Muscle of leg (tissue), 11 donors: ENCODE results near the gene ABCA7. TPM values are rescaled to one million over a fixed set of nuclear protein-coding genes. Genes with fewer than 3 reads are reported as not detected.

Experiments used
- DNase-seq: peaks from one replicate; pipeline ENCODE4 v3.0.0; 2013
- H3K27ac ChIP-seq: one replicate; pipeline ENCODE4 v1.5.1; 2013; ENCODE audit warnings: mild to moderate bottlenecking, low read length, control low read depth
- H3K27me3 ChIP-seq: one replicate; pipeline ENCODE4 v1.6.1; 2013; ENCODE audit warnings: low read length; ENCODE audit not compliant: control insufficient read depth, insufficient read depth
- H3K36me3 ChIP-seq: one replicate; pipeline ENCODE4 v1.6.1; 2013; ENCODE audit warnings: low read length; ENCODE audit not compliant: control insufficient read depth, insufficient read depth
- H3K4me1 ChIP-seq: one replicate; pipeline ENCODE4 v1.6.1; 2013; ENCODE audit warnings: low read length; ENCODE audit not compliant: control insufficient read depth, insufficient read depth
- H3K4me3 ChIP-seq: one replicate; pipeline ENCODE4 v1.5.1; 2013; ENCODE audit warnings: low read length, control low read depth
- H3K9me3 ChIP-seq: replicated peaks from 2 replicates; pipeline ENCODE4 v1.6.1; 2013; ENCODE audit warnings: low read depth, low read length; ENCODE audit not compliant: control insufficient read depth
- WGBS: methylation state at CpG from one replicate; pipeline ENCODE4 v1.1.5; 2013; ENCODE audit warnings: missing lambda C conversion rate; ENCODE audit not compliant: insufficient coverage; 5-methylcytosine and 5-hydroxymethylcytosine counted together
- polyA plus RNA-seq, 8 donors: library from polyadenylated mRNA; unstranded; fragments of 120-200 nt; gene quantifications; one replicate each; pipeline versions ENCODE4 v1.2.1 to v1.2.3, GENCODE V29; 2013; ENCODE audit warnings: inconsistent platforms in 1 of 8, low replicate concordance in 1 of 8; ENCODE audit not compliant: insufficient read length in 8 of 8, insufficient read depth in 1 of 8
- total RNA-seq: library from RNA; stranded (reverse); fragments of 120-200 nt; gene quantifications from one replicate; pipeline ENCODE4 v1.2.4, GENCODE V29; 2013

The ABCA7 gene
- total and polyA plus RNA-seq, 9 donors, result 7.9 to 23.0 (median 12.6) TPM

DNA sequence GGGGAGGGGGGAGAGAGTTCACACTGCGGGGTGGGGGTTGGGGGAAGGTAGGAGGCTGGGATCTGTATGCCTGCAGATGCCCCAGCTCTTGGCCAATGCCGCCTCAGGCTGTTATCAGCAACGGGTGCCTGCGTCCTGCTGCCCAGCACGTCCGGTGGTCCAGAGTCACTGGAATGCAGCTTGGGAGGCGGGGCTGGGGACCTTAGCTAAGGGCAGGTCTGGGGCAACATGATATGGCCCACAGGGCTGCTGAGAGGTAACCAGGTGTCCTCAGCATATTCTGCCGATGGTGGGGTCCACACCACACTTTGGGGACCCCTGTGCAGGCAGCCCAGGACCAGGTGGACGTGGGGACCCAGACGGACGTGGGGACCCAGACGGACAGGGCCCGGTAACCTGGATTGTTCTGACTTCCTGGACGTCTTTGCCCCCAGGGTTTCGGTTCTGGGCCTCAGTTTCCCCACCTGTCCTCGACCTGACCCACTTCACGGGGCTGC is 26.4 kb downstream of the ABCA7 start:
- Histone ChIP-seq H3K27me3 (peaks cover 77% of the 10 kb centered on the region), H3K36me3 (no peaks in the 10 kb centered on the region), H3K4me1 (peaks cover 38% of the 10 kb centered on the region), H3K4me3 (no peak overlapping the region), H3K27ac (no peak overlapping the region), H3K9me3 (no peaks in the 10 kb centered on the region)
- WGBS, result 40% methylated on average over 12 of the region's 17 CpGs
- DNase-seq, result no peak

DNA sequence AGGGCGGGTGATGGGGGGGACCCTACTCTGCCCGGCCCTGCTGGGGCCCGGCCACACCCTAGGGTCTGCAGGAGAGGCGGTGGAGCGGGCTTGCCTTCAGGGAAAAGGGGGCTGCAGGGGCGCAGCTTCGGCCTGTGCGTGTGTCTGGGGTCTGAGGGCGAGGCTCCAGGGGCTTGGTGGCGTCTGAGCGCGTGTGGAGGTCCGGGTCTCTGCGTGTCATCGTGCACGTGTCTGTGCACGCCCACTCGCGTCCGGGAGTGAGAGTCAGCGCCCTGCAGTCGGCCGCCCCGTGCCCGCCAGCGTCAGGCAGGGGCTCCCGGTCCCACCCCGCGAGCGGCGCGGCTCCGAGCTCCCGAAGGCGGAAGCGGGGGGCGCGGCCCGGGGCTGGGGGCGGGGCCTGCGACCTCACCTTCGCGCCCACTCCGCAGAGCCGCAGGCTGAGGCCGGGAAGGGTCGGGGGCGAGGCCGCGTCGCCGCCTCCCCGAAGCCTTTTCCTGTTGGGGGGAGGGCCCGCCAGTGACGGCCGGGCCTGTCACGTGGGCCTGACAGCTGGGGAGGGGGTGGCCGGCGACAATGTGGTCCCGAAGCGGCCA is 26.9 kb downstream of the ABCA7 start, which contains the start of gene ARHGAP45:
ARHGAP45 (plus strand) TSS at position 420 of the 593 bp plus-strand sequence. CDS start 239 bp downstream, outside the sequence.
- H3K9me3 ChIP-seq, result no peaks in the 10 kb centered on the region
- peaks cover 81% of the 10 kb centered on the region for H3K27me3 ChIP-seq
- H3K27ac ChIP-seq, result no peak within 1 kb of the TSS
- no peaks in the 10 kb centered on the region for H3K36me3 ChIP-seq
- WGBS, result 3% methylated on average over 59 of the region's 61 CpGs
- H3K4me1 ChIP-seq, result peaks cover 42% of the 10 kb centered on the region
- DNase-seq, result peak; percentile 39
- H3K4me3 ChIP-seq, result peak within 1 kb of the TSS; percentile 35

DNA sequence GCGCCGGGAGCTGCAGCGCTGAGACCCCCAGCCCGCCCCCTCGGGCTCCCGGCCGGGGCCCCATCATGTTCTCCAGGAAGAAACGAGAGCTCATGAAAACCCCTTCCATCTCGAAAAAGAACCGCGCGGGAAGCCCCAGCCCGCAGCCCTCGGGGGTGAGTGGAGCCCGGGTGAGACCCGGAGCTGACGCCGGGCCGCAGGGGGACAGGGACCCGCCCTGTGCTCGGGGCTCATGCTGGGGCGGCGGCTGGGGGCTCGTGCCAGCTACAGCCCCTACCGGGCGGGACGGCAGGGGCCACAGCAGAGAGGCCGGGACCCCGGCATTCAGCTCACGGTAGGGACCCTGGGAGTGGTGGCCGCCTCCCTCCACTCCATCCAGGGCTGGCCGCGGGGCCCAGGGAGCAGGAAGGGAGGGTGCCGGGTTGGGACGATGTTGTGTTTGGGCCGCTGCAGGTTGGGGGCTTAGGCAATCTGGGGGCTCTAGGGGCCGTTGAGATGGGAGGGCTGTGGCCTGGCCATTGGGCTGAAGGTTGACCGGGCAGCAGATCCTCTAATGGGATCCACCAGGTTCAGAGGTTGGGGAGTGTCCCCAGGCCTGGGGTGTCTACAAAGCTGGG is 27.5 kb downstream of the ABCA7 start:
- Histone ChIP-seq H3K9me3 (no peaks in the 10 kb centered on the region), H3K36me3 (no peaks in the 10 kb centered on the region), H3K27me3 (peaks cover 87% of the 10 kb centered on the region), H3K4me3 (peak overlapping the region; percentile 35), H3K4me1 (peaks cover 43% of the 10 kb centered on the region), H3K27ac (no peak overlapping the region)
- no peak for DNase-seq
- WGBS, result 3% methylated on average over 29 of the region's 38 CpGs

DNA sequence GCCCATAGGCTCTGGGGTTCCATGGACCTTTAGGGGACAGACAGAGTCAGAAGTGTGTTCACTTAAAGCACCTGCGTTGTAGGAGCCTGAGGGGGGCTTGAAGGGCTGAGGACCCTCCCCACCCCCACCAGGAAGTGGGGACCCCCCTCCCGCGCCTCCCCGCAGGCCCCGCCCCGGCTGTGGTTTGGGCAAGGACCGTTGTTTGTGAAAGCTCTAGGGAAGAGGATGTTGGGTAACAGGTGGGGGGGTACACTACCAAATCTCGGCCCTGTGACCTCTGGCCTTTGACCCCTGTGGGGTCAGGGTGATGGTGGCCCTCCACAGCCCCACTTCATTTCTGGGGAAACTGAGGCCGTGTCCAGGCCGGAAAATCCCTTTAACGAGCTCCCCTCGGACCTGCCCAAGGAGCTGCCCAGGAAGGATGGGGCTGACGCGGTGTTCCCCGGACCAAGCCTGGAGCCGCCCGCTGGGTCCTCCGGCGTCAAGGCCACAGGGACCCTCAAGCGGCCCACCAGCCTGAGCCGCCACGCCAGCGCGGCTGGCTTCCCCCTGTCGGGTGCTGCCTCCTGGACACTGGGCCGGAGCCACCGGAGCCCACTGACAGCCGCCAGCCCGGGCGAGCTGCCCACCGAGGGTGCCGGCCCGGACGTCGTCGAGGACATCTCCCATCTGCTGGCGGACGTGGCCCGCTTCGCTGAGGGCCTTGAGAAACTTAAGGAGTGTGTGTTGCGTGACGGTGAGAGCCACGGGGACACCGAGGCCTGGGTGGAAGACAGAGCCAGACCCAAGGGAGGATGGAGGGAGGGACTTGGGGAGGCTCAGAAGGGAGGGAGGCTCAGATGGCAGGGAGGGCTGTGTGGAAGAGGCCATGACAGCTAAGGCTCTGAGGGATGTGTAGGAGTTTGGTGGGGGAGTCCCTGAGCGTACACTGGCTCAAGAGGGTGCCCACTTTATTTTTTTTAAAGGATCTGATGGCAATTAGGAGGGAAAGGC is 28.4 kb downstream of the ABCA7 start:
- Histone ChIP-seq H3K4me3 (peak overlapping the region; percentile 35), H3K27ac (no peak overlapping the region), H3K27me3 (peaks cover 96% of the 10 kb centered on the region), H3K9me3 (no peaks in the 10 kb centered on the region), H3K36me3 (no peaks in the 10 kb centered on the region), H3K4me1 (peaks cover 43% of the 10 kb centered on the region)
- no peak for DNase-seq
- WGBS, result 80% methylated on average over 36 of the region's 45 CpGs

DNA sequence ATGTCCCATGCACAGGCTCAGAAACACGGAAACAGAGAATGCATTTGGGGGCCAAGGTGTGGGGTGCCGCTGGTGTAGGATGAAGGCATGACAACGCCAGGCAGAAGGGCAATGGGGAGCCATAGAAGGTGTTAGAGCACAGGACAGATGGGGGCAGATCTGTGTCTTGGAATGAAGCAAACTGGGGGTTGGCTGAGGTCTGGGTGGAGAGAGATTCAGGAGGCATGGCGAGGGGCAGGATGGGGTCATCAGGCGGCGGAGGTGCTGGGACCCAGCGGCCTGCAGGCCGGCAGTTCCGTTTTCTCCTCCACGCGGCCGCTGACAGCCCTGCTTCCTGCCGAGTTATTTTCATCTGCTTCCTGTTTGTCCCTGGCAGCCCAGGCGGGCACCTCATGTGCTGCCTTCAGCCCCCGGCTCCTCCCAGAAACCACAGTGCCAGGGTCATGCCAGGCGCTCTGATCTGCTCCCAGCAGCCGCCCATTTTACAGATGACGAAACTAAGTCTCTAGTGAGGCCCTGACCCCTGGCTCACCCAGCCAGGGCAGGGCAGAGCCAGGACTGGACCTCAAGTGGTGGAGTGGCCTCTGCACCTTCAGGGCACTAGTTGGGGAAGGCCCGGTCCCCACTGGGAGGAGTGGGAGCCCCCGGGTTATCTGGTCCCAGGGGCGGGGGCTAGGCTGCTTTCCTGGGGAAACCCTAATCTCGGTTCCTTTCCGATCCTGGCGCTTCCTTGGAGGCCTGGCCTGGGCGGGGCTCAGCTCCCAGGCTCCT is 29.3 kb downstream of the ABCA7 start:
- no peak overlapping the region for H3K4me3 ChIP-seq

DNA sequence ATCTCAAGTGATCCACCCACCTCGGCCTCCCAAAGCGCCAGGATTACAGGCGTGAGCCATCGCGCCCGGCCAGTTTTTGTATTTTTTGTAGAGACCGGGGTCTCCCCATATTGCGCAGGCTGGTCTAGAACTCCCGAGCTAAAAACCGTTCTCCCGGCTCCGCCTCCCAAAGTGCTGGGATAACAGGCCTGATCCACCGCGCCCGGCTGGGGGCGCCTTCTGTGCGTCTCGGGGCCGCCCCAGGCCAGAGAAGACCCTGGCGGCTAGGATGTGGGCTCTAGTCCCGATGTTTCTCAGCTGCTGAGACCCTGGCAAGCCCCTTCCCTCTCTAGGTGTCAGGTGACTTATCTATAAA is 30.6 kb downstream of the ABCA7 start:
- H3K27me3 ChIP-seq, result peaks cover 76% of the 10 kb centered on the region
- H3K36me3 ChIP-seq, result no peaks in the 10 kb centered on the region
- 19% methylated on average over 19 of the region's 21 CpGs for WGBS
- no peak overlapping the region for H3K4me3 ChIP-seq
- no peaks in the 10 kb centered on the region for H3K9me3 ChIP-seq
- H3K27ac ChIP-seq, result no peak overlapping the region
- peaks cover 34% of the 10 kb centered on the region for H3K4me1 ChIP-seq
- no peak for DNase-seq

More for the DNA sequence above, 29.3 kb downstream of the ABCA7 start:
- Histone ChIP-seq H3K9me3 (no peaks in the 10 kb centered on the region), H3K4me1 (peaks cover 43% of the 10 kb centered on the region), H3K27ac (no peak overlapping the region), H3K36me3 (no peaks in the 10 kb centered on the region), H3K27me3 (peaks cover 89% of the 10 kb centered on the region)
- peak; percentile 72 for DNase-seq
- WGBS, result 54% methylated on average over 15 of the region's 25 CpGs

DNA sequence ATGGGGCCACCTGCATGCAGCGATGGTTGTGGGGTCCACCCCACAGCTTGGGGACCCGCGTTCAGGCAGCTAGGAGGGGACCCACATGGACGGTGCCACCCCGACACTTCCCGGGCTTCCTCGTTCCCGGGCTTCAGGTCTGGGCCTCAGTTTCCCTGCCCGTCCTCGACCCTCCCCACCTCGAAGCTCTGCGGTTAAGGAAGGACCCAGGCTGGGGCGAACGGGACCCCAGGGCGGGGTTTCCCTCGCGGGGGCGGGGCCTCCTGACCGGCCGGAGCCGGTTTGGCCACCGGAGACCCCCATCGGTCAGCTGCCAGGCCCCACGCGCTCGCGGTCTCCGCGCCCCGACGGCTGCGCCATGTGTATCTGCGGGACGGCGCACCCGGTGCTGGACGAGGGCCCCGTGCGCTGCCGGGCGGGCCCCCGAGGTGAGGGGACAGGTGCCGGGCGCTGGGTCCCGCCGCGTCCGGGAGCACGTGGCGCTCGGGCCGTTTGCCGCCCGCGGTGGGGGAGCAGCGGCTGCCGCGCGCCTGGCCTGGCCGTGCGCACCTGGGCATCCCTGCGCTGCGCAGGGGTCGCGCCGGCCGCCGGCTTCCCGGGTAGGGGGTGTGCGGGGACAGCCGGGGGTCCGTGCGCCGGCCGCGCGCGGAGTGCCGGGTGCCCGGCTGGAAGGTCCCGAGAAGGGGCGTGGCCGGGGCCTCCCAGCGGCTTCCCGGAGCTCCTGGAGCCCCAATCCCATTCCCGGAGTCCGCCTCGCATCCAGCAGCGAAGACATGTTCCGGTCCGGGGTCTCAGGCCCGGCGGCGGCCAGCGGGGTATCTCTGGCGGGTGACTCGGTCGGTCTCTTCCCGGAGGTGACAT is 31.3 kb downstream of the ABCA7 start:
- Histone ChIP-seq H3K27ac (no peak overlapping the region), H3K36me3 (no peaks in the 10 kb centered on the region), H3K27me3 (peaks cover 71% of the 10 kb centered on the region), H3K4me1 (peaks cover 34% of the 10 kb centered on the region), H3K9me3 (no peaks in the 10 kb centered on the region), H3K4me3 (no peak overlapping the region)
- 7% methylated on average over 99 of the region's 99 CpGs for WGBS
- DNase-seq, result no peak

DNA sequence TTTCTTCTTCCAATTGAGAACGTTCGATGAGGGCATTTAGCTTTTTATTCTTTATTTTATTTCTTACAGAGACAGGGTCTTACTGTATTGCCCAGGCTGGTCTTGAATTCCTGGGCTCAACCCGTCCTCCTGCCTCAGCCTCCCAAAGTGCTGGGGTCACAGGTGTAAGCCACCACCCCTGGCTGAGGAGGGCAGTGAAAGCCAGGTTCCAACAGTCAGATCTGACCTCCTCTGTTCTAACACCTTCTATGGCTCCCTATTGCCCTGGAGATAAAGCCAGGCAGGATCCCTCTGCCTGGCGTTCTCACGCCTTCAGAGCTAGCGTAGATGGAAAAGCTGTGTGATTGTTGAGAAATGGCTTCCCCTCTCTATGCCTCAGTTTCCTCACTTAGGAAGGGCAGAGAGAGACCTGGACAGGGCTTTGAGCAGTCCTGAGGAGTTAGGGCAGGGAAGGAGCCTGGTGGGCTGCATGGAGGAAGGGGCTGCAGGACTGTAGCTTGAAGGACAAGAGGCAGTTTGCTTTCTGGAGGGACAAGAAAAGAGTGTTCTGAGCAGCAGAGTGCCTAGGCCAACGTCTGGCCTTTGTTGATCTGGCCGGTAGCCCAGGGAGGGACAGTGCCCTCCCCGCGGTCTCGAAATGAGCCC is 32.6 kb downstream of the ABCA7 start:
- no CpG with 5 or more reads among the region's 11 CpGs for WGBS
- no peak for DNase-seq
- Histone ChIP-seq H3K9me3 (no peaks in the 10 kb centered on the region), H3K36me3 (no peaks in the 10 kb centered on the region), H3K4me1 (peaks cover 22% of the 10 kb centered on the region), H3K27me3 (peaks cover 58% of the 10 kb centered on the region), H3K4me3 (no peak overlapping the region), H3K27ac (no peak overlapping the region)
